GM19238 (cell line): ENCODE measurements around the gene PLXNA1.
A peak's percentile ranks its signal among the peaks of the same experiment; 100 is the strongest.

Experiments
- DNase-seq: peaks from one replicate; pipeline ENCODE4 v3.0.0; 2011; ENCODE audit warnings: low spot score; ENCODE audit not compliant: insufficient read length

PLXNA1 gene

GRCh38 chr3:127001486-127002194, 18.7 kb downstream of the PLXNA1 start:
- no peak for DNase-seq

GRCh38 chr3:127002195-127003174, 19.6 kb downstream of the PLXNA1 start:
- no peak for DNase-seq

GRCh38 chr3:127003175-127003555, 20.2 kb downstream of the PLXNA1 start:
- no peak for DNase-seq

- DNase-seq, result no peak
Measured at GRCh38 chr3:127003601-127004280, 20.8 kb downstream of the PLXNA1 start.

- no peak for DNase-seq
Measured at GRCh38 chr3:127004641-127005397, 21.9 kb downstream of the PLXNA1 start.

GRCh38 chr3:127005864-127006500, 23.1 kb downstream of the PLXNA1 start:
- no peak for DNase-seq

- DNase-seq, result no peak
Measured at GRCh38 chr3:127006781-127007436, 24.0 kb downstream of the PLXNA1 start.

GRCh38 chr3:127008236-127008635, 25.3 kb downstream of the PLXNA1 start:
- DNase-seq, result no peak

- DNase-seq, result no peak
Measured at GRCh38 chr3:127009531-127009930, 26.6 kb downstream of the PLXNA1 start.

- no peak for DNase-seq
Measured at GRCh38 chr3:127011270-127011992, 28.5 kb downstream of the PLXNA1 start.

- no peak for DNase-seq
Measured at GRCh38 chr3:127012091-127012490, 29.2 kb downstream of the PLXNA1 start.

- no peak for DNase-seq
Measured at GRCh38 chr3:127013181-127013580, 30.3 kb downstream of the PLXNA1 start.

GRCh38 chr3:127013758-127014535, 31.0 kb downstream of the PLXNA1 start:
- DNase-seq, result no peak

- DNase-seq, result no peak
Measured at GRCh38 chr3:127014536-127015281, 31.8 kb downstream of the PLXNA1 start.

GRCh38 chr3:127015282-127016042, 32.5 kb downstream of the PLXNA1 start:
- peak; percentile 67 for DNase-seq

GRCh38 chr3:127016043-127016343, 33.1 kb downstream of the PLXNA1 start:
- no peak for DNase-seq

- DNase-seq, result no peak
Measured at GRCh38 chr3:127016461-127016860, 33.5 kb downstream of the PLXNA1 start.
